Renal cortical epithelial cell (primary cell): ENCODE results near the gene ASXL1. TPM values are rescaled to one million over a fixed set of nuclear protein-coding genes. Genes with fewer than 3 reads are reported as not detected.

Experiments used
- DNase-seq: peaks from one replicate; pipeline ENCODE4 v3.0.0-alpha.2; 2011; ENCODE audit warnings: low read depth
- total RNA-seq: library from RNA; depleted of rRNA; stranded (reverse); fragments of >200 nt; gene quantifications from 2 replicates; pipeline ENCODE4 v1.2.3, GENCODE V29; 2014

ASXL1 gene
- total RNA-seq, 1 donor from 2014 or later: 54.8 TPM

DNA sequence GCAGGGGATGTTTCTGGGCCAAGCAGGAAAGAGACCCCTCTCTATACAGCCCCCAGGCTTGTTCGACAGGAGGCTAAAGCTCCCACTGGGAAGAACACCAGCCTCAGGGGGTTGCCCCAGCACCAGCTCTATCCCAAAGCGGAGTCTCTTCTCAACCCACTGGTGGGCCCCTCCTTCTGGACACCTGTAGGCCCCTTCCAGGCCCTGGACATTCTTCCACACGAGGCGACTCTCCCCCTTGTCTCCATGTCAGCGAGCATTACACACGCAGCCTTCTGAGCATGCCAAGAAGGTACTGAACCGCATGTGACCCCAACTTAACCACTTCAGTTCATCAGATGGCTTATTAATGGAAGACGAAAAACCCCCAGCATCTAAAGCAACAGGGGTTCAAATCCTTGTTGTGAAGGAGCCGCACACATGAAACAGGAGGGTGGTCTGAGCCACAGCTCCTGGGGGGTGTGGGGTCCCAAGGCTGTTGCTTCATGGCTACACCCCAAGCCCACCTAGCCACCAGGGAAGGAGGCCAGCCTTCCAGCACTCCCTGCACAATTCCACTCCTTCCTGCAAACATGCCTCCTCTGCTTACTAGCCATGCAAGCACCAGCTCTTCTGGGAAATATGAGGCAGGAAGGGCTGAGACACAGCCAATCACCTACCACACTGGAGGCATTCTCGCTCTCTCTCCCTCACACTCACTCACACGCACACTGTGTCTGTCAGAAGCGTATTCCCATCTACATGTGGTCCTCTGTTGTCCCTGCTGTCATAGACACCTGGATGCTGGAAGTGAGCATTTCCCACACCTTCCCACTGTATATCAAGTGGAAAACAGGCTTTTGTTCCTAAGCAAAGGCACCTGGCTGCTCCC is 122.5 kb downstream of the ASXL1 start:
- DNase-seq: peak; percentile 48

DNA sequence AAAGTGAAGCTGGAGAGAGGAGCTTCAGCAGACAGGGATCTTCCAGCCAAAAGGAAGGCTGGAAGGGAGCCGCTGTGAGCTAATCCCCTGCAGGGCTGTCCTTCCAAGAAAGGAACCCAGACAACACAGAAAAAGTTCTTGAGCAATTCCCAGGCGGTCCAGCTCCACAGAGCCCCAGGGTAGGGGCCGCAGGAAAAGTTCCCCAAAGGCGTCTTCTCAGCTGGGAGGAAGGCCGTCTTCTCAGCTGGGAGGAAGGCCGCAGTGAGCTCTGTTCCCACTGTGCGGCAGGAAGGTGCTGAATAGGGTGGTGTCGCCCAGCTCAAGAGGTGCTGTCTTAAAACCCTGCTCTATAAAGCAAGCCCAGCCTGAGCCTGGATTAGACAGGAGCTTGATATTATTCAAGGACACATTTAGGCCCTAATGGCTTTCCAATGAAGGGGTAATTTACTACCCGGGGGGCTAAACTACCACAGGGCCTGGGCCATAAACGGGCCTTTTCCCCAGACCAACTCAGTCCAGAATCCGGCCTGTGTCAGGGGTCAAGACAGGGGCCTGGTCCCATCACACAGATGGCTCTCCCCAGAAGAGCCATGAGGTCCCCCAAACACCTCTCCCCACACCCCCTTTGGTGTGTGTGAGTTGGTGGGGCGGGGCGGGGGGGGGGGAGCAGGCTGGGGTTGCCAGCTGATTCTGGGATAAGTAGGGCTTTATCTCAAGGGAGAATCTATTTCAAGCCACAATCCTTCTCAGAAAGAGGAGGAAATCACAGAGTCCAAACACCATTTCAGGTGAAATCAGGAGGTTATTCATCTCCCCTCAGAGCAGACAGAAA is 123.4 kb downstream of the ASXL1 start:
- no peak for DNase-seq

DNA sequence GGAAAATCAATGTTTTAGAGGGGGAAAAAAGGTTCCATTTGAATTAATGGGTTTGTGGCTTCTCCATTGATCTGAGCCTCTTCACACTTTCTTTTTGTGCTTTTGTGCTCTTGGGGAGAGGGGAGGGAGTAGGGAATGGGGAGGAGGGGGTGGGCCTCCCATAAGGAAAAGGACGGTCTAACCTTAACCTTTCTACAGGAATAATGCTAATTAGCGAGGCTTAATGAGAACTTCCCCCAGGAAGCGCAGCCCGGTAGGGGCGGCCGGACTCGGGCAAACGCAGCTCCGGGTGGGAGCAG is 124.0 kb downstream of the ASXL1 start:
- DNase-seq: no peak

DNA sequence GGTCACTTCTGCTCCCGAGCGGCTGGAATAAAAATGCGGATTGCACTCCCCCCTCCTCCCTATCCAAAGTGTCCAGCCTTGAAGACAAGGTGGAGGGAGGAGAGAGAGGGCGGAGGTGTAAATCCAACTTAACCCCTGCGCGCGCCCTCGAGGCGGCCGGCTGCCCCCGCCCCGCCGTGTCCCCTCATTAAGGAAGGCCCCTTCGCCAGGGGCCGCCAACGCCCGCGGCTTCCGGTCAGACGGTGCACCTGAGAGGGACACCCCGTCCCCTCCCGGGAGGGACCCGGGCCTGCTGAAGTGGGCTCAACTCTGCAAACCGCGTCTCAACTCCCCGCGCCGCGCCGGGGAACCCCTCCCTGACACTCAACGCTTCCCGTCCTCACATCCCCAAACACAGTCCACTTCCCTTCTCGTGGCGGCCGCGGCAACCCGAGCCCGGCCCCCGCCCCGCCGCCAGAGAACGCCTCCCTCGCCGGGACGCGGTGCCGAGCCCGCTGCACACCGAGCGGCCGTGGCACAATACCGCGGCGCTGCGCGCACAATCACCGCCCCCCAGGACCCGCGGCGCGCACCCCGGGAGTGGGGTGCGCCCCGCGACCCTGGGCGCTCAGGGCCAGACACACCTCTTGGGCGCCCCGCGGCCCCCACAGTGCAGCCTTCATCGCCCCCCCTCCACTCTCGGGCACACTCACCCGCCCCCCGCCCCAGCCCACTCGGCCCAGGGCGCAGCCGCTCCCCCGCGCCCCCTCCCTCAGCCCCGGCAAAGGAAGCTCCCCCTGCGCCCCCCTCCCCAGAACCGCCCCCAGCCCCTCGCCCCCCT is 124.5 kb downstream of the ASXL1 start:
- no peak for DNase-seq

DNA sequence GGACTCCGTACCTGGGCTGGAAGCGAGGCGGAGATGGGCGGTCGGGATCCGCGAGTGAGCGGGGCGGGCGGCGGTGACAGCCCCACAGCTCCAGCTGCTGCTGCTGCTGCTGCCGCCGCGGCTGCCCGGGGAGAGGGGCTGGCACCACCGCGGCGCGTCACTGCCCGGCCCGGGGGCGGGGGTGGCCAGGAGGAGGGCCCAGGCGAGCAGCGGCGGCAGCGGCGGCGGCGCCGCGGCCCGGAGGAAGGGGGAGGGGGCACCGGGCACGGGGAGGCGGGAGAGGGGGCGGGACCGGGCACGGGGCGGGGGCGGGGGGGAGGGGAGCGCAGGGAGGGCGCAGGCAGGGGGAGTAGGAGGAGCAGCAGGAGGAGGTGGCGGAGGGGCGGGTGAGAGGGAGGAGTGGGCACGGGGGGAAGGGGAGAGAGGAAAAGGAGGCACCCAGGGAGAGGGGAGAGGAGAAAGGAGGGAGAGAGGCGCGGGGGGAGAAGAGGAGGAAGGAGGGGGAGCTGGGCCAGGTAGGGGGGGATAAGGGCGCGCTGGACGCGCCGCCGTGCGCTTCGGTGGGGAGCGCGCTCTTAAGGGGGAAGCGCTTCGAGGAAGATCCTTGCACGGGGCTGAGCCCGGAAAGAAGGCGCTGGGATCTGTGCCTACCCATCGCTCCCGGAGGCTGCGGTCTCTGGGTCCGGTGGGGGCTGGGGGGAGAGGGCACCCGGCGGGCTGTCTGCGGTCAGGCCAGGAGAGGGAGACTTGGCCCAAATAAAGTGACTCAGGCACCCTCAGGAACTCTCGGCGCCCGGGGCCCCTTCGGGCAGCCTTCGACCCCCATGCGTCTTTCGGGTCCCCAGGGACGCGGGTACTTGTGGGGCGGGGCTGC is 125.5 kb downstream of the ASXL1 start:
- peak; percentile 59 for DNase-seq

DNA sequence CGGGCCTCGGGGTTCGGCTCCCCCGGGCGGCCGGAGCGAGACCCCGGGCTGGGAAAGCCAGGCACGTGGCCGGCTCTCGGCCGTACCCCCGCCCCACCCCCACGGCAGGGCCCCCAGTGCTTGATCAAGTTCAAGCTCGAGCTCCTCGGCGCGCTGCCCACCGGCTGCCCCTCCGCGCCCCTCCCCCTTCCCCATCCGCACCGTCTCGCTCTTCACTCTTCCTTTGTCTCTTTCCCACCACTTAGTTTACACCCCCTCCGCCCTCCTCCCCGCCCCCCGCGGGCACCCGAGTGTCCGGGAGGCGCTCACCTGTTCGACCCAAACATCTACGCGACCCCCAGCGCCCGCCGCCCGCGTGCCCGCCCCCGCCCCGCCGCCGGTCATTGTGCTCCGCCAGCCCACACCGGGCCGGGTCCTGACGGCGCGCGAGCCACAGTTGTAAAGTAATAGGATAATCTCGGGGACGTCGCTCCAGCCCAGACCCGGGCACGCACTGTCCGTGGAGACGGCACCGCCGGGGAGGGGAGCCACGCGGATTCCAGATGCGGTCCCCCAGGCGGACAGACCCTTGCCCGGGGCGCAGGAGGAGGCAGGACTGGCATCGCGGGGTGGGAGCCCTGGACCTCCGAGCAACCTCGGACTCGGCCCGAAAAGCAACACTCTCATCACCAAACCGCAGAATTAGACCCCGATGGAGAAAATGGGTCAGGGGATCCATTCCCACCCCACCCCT is 126.3 kb downstream of the ASXL1 start:
- DNase-seq: no peak

DNA sequence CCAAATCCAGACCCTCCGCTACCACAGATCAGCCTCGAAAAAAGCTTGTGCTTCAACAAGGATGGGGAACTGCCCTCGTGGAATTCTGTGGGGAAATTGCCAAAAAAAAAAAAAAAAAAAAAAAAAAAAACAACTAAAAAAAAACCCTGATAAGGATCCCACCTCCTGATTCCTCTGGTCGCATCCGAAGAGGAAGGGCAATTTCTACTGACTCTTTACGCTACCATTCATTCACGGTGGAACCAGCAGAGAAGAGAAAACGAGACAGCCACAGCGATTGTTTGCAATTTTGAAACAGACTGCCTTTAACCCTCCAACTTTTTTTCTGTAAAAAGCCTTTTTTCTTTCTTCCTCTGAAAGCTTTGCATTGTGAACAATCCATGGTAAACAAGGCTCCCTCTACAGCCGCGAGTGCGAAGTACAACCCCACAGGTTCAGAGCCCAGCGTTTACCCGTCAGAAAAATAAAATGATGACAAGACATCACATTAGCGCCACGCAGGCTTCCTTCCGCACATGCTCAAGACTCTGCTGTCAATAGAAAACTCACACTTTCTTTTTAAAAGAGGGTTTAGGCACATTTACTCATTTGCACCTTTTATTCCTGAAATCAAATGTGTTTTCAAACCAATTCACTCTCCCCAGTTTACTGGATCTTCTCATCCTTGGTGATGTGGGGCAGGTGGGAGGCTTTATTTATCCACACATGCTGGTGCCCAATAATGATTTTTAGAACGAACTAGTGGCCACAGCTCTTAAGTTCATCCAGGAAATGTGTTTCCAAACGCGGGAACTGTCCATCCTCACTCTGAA is 127.0 kb downstream of the ASXL1 start:
- DNase-seq: peak; percentile 80

DNA sequence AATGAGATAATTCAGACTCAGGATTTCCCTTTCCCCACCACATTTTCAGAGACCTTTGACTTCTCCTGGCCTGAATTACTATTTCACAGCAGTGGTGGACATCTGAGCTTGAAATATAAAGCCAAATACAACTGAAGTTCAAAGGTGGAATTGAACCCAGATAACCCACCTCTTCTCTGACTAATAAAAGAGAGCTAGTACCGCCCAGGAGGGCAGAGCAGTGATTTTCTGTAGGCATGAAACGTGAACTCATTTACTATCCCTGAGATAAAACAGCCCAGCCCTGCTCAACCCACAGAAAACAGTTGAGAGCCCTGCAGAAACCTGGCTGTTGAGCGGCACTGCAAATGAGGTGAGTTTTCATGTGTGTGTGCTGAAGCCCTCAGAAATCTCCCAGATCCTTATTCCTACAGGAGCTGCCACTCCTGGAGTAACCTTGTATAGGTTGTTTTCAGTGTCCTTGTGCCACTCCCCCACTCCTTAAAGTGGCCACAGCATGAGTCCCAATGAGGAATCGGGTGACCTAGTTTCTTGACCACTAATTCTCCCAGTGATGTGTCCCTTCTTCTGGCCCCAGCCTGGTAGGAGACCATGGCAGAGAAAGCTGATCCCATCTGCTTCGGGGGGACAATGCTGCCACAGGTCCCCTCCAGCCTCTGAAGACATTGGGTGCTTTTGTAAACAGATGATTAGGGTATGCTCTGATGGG is 127.8 kb downstream of the ASXL1 start:
- no peak for DNase-seq

DNA sequence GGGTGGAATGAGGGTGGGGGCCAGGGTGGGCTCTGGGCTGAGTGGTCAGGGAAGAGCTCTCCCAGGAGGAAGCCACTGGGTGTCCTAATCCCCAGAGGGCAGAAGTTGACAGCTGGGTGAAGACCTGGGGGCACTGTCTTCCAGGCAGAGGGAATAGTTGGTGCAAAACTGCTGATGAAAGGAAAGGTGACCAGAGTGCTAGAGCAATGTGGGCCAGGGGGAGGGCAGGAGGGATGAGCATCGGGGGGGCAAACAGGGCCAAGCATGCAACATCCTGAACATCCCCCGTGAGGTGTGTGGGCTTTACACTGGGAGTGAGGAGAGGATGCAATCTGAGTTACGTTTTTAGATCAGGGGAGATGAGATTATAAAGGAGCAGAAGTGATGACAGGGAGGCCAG is 129.2 kb downstream of the ASXL1 start:
- DNase-seq: no peak

DNA sequence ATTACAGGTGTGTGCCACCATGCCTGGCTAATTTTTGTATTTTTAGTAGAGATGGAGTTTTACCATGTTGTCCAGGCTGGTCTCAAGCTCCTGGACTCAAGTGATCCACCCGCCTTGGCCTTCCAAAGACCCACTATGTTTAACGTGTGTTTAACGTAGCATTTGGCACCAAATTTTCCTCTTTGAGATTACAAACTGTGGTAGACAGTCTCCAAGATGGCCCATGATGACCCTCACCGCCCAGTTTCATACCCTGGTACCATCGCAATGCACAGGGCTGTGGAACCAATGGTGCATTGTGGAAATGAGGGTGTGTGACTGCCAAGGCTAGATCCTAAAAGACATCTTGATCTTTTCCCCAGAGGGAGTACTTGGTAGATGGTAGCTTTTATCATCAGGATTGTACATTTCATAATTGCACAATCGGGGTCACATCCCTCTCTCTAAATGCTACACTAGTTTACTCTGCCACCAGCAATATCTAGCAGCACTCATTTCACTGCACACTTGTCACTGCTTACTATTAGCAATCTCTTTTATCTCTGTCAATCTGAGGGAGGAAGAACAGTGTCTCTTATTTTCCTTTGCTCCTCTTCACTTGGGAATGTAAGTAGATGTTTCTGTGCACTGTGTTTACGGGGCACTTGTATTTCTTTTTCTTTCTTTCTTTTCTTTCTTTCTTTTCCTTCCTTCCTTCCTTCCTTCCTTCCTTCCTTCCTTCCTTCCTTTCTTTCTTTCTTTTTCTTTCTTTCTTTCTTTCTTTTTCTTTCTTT is 130.1 kb downstream of the ASXL1 start:
- no peak for DNase-seq

Other genes starting within 250 kb of the ASXL1 start
- gene TM9SF4, start 248.6 kb upstream of the ASXL1 start, total RNA-seq: 22.6 and 56.0 TPM in 2 replicates
- gene PLAGL2, start 150.6 kb upstream of the ASXL1 start, total RNA-seq: 2.6 and 4.3 TPM in 2 replicates
- 26.0 and 36.0 TPM in 2 replicates for gene POFUT1, start 150.5 kb upstream of the ASXL1 start, total RNA-seq
- 25.0 and 60.9 TPM in 2 replicates for gene KIF3B, start 80.7 kb upstream of the ASXL1 start, total RNA-seq
- 1.6 and 15.4 TPM in 2 replicates for gene NOL4L, start 227.0 kb downstream of the ASXL1 start, total RNA-seq